ENCODE data around the gene NPHP4. TPM values are rescaled to one million over a fixed set of nuclear protein-coding genes. Genes with fewer than 3 reads are reported as not detected.
"Not testable (repeated sequence)": the region's sequence is repeated elsewhere in the genome, so short reads cannot be mapped to it uniquely, and the experiment has no call there.

The NPHP4 gene
- total RNA-seq, 2 donors from 2014 or later, result 6.9 to 7.7 TPM

DNA sequence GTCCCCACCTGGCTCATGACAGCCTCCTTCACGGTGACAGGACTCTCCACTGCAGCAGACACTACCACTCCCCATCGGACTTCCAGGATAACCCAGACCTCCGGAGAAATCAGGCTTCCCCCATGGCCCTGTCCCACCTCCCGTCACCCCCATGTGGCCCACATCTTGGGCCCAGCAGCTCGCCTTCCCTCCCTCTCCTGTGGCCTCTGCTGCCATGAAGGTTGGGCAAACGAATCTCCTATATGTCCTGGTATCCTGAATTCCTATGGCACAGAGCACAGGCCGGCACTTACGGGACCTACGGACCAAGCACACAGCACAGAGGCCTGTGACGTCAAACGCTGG lies 82.0 kb downstream of the NPHP4 start:
- no peak for DNase-seq (ENCODE audit: low spot score)
- intact Hi-C loops (cut with DNase I), result loop anchor here in 1 of 2 donors (10.0 kb wide), 1 partner anchor 395 kb away; no protein-coding TSS in a partner anchor

- intact Hi-C loops (cut with DNase I), result loop anchor here in 1 of 2 donors (10.0 kb wide), 1 partner anchor 395 kb away; no protein-coding TSS in a partner anchor
- DNase-seq (ENCODE audit: low spot score), result peak; percentile 62
Measured at GRCh38 chr1:5909576-5910275, 82.5 kb downstream of the NPHP4 start.

DNA sequence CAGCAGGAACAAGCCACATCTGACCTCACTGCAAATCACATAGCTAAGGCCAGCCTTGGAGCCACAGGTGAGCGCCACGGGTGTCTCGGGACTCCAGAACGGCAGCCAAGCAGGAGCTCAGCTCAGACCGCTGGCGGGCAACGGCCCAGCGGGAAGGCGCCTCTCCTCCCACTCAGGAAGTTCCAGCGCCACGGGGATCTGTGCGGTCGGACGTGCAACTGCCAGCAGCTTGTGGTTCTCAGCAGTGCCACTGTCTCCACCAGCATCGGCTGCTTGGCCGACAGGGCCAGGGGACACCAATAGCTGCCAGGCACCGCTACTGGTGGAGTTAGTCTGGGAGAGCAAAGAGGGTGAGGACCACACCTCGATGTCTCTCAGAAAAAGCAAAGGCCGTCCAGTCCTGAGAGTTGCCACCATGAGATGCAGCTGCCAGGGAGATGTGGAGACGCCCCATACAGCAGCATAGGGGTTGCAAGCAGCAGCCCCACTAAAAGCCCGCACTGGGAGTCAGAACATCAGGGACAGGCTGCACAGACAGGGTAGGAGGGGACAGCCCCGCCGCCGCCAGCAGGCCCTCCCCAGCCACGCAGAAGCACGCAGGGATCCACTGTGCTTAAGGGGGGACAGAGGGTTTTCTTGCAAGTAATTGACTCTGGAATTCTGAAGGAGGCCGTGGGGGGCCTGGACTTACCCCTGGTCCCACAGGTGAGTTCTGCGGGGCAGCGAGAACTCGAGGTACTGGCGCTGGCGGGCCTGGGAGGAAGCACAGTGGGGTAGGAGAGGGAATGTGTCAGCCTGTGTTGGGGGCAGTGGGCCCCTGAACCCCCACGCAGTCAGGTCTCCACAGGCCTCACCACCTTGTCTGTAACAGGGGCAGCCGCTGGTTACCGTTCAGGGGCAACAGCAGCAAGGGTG lies 83.5 kb downstream of the NPHP4 start:
- intact Hi-C loops (cut with DNase I), result no loop called here
- peak; percentile 79 for DNase-seq (ENCODE audit: low spot score)

DNA sequence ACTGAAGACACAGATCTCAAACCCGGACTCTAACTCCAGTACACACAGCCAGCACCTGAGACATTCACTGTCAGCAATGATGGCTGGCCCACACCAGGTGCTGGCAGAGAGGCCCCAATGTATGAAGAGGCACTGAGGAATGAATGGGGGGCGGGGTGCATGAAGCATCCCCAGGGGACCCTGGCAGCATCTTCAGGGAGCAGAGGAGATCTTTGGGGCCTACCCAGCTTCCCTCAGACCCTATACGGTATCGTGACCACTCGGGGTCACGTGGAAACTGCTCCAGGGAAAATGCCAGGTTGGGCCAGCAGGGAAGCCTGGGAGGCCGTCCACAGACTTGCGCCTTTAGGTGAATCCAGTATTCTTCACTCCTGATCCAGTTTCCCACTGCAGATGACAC lies 84.3 kb downstream of the NPHP4 start:
- intact Hi-C loops (cut with DNase I), result no loop called here
- DNase-seq (ENCODE audit: low spot score), result peak; percentile 54

DNA sequence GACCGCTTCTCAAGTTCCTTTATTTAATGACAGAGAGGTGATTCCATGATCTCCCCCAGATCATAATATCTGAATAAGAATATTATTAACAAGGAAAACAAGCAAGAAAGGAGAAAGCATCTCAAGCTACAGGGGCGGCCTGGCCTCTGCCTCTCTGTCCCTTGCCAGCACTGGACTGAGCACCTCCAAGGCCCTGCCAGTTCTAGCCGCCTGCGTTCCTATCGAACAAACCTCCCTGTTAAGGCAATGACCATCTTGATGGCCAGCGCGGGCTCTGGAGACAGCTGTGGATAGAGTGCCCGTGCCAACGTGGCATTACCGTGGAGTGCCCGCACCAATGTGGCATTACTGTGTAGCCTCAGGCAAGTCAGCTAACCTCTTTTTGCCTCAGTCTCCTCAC lies 84.8 kb downstream of the NPHP4 start:
- intact Hi-C loops (cut with DNase I), result no loop called here
- peak; percentile 47 for DNase-seq (ENCODE audit: low spot score)

DNA sequence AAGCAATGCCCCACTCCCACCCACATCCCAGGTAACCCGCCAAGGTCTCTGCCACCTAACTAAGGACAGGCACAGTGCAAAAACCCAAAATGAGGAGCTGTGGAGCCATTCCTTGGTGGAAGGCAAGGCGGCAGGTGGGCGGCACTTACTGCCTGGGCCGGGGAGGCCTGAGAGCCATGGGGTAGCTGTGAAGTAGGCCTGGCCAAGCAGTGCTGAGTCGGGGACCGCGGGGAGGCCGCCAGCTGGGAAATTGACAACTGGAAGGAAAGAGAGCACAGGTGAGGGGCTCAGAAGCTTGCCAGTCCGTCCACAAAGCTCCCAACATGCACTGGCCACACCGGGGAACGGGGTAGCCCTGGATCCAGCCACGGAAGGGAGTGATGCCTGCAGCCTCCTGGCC lies 85.3 kb downstream of the NPHP4 start:
- DNase-seq (ENCODE audit: low spot score), result peak; percentile 68
- intact Hi-C loops (cut with DNase I), result no loop called here

GRCh38 chr1:5906116-5906515 lies 86.1 kb downstream of the NPHP4 start:
- intact Hi-C loops (cut with DNase I), result no loop called here
- DNase-seq (ENCODE audit: low spot score), result no peak

DNA sequence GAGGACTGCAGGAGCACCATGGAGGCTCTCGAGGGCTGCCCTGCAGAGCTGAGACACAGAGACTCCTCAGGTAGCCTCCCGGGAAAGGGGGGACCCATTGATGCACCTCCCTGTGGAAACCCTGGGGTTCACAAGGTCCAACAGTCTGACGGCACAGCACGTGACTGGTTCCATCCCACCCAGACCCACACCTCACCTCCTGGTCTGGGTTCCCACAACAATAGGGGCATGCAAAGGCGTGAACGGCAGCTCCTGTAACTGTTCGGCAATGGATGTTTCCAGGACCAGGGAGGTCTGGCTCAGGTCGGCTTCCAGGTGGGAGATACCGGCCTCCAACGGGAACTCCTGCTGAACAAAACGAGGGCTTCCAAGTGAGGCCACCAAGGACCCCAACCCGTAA lies 86.8 kb downstream of the NPHP4 start:
- peak; percentile 34 for DNase-seq (ENCODE audit: low spot score)
- intact Hi-C loops (cut with DNase I), result no loop called here

DNA sequence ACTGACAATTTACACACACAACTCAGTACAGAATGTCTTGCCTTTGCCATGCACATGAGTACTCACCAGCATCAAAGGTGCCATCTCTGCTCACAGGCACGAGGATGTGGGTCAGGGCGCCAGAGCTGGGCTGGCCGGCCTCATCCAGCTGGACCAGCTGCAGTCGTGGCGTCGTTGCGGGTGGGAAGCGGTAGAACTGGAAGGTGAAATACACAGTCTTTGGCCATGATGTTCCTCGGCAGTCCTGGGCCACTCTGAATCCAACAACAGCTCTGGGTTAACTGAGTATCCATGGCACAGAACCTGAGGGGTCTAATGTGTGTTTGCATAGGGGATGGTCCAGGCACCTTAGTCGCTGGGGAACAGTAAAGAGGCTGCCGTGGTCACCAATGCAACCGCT lies 87.7 kb downstream of the NPHP4 start:
- peak; percentile 48 for DNase-seq (ENCODE audit: low spot score)
- intact Hi-C loops (cut with DNase I), result no loop called here

GRCh38 chr1:5903680-5904079 lies 88.5 kb downstream of the NPHP4 start:
- intact Hi-C loops (cut with DNase I), result no loop called here

GRCh38 chr1:5903031-5903430 lies 89.2 kb downstream of the NPHP4 start:
- DNase-seq (ENCODE audit: low spot score), result no peak
- intact Hi-C loops (cut with DNase I), result no loop called here

More at GRCh38 chr1:5903680-5904079, 88.5 kb downstream of the NPHP4 start:
- peak; percentile 64 for DNase-seq (ENCODE audit: low spot score)

GRCh38 chr1:5901841-5902240 lies 90.4 kb downstream of the NPHP4 start:
- DNase-seq (ENCODE audit: low spot score), result no peak

GRCh38 chr1:5901150-5901549 lies 91.1 kb downstream of the NPHP4 start:
- intact Hi-C loops (cut with DNase I), result no loop called here
- DNase-seq (ENCODE audit: low spot score), result peak; percentile 58

More at GRCh38 chr1:5901841-5902240, 90.4 kb downstream of the NPHP4 start:
- intact Hi-C loops (cut with DNase I), result no loop called here

DNA sequence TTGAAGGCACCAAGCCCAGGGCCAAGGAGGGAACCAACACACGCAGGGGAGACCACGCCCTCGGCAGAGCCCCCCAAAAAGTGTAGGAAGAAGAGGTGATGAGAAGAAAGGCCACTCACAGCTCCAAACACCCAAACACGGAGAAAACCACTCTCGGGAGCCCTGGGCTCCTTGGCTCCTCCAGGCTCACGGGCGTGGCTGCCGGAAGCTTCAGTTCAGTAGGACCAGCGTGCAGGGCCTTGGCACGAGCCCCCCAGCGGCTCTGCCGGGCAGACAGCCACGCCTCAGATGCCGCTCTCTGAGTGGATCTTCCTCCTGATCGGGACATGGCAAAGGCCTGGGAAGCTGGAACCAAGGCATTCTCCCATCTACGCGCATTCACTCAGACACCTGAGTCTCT lies 94.0 kb downstream of the NPHP4 start:
- peak; percentile 53 for DNase-seq (ENCODE audit: low spot score)
- intact Hi-C loops (cut with DNase I), result no loop called here

- intact Hi-C loops (cut with DNase I), result no loop called here
- DNase-seq (ENCODE audit: low spot score), result peak; percentile 76
Measured at GRCh38 chr1:5896706-5897660, 95.2 kb downstream of the NPHP4 start.

- intact Hi-C loops (cut with DNase I), result no loop called here
Measured at GRCh38 chr1:5895446-5896406, 96.5 kb downstream of the NPHP4 start.

GRCh38 chr1:5893699-5894278 lies 98.4 kb downstream of the NPHP4 start:
- not testable (repeated sequence) for DNase-seq (ENCODE audit: low spot score)

More at GRCh38 chr1:5895446-5896406, 96.5 kb downstream of the NPHP4 start:
- DNase-seq (ENCODE audit: low spot score), result no peak

DNA sequence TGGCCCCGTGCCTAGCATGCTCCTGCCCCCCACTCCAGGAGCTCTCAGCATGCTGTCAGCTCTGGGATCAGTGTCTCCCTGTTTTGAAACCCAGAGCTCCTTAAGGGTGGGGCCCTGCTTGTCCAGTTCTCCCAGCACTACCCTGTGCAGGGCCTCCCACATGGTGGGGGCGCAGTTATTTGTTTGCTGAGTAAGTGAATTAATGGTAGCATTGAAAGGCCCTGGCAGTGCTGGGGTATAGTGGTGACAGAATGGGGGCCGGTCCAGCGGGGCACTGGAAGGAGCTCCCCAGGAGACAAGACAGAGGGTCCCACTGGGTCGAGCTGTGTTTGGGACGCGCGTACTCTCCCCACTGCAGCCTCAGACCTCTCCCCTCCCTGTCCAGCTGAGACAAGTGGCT lies 99.9 kb downstream of the NPHP4 start:
- DNase-seq (ENCODE audit: low spot score), result no peak
- intact Hi-C loops (cut with DNase I), result no loop called here

More at GRCh38 chr1:5893699-5894278, 98.4 kb downstream of the NPHP4 start:
- intact Hi-C loops (cut with DNase I), result not testable (repeated sequence)

Measured in posterior vena cava (tissue), 2 donors.